ENCODE measurements around the gene MUC13.
A peak's percentile ranks its signal among the peaks of the same experiment; 100 is the strongest.

Gene MUC13

GRCh38 chr3:124879337-124879680, 55.2 kb downstream of the MUC13 start:
- DNase-seq = no peak

- DNase-seq = peak in 1 of 58 donors; percentile 13
Measured at GRCh38 chr3:124878561-124879336, 55.8 kb downstream of the MUC13 start.

- no peak for DNase-seq
Measured at GRCh38 chr3:124877674-124878073, 56.9 kb downstream of the MUC13 start.

GRCh38 chr3:124876401-124876878, 58.1 kb downstream of the MUC13 start:
- peak in 7 of 58 donors; percentile 15 to 47 (median 22) for DNase-seq

GRCh38 chr3:124873226-124873625, 61.3 kb downstream of the MUC13 start:
- no peak for DNase-seq

- DNase-seq = no peak
Measured at GRCh38 chr3:124867511-124867910, 67.0 kb downstream of the MUC13 start.

GRCh38 chr3:124862006-124862405, 72.5 kb downstream of the MUC13 start:
- DNase-seq = no peak

- no peak for DNase-seq
Measured at GRCh38 chr3:124861041-124861440, 73.5 kb downstream of the MUC13 start.

- DNase-seq = no peak
Measured at GRCh38 chr3:124860599-124860998, 74.0 kb downstream of the MUC13 start.

GRCh38 chr3:124859025-124859424, 75.5 kb downstream of the MUC13 start:
- no peak for DNase-seq

- DNase-seq = no peak
Measured at GRCh38 chr3:124858275-124858674, 76.3 kb downstream of the MUC13 start.

GRCh38 chr3:124856677-124857076, 77.9 kb downstream of the MUC13 start:
- DNase-seq = no peak

All from anterior cingulate cortex (tissue), 58 donors.